MCF 10A (cell line): ENCODE results near the gene MYOF. TPM values are rescaled to one million over a fixed set of nuclear protein-coding genes. Genes with fewer than 3 reads are reported as not detected.
"Not testable (repeated sequence)": the region's sequence is repeated elsewhere in the genome, so short reads cannot be mapped to it uniquely, and the experiment has no call there.

Source experiments
- BruUV-seq: library from RNA; stranded (reverse); fragments of 400-500 nt; replicated peaks from 2 replicates; lab custom pipeline; 2021; lab: Mats Ljungman, UMichigan
- CTCF ChIA-PET: fragments of 300-600 bp; sonication (Branson Sonifier 250); formaldehyde crosslinking; extraction: SDS; loops from one replicate; lab custom pipeline; 2021; ENCODE audit warnings: antibody characterized with exemption, inconsistent platforms; lab: Yijun Ruan, JAX
- POLR2A ChIA-PET: fragments of 300-600, 350-650 bp; sonication (Branson Sonifier 250); formaldehyde crosslinking; extraction: SDS; loops from one replicate; lab custom pipeline; 2020; ENCODE audit warnings: antibody characterized with exemption, inconsistent platforms; lab: Yijun Ruan, JAX
- DNase-seq: peaks from one replicate; pipeline ENCODE4 v3.0.0-alpha.2; 2018; ENCODE audit not compliant: unreplicated experiment
- H3K27ac Mint-ChIP-seq: one replicate; pipeline ENCODE4 v1.8.0; 2022; ENCODE audit warnings: mild to moderate bottlenecking, low read depth, mixed read lengths; ENCODE audit not compliant: unreplicated experiment
- H3K27me3 Mint-ChIP-seq: one replicate; pipeline ENCODE4 v1.8.0; 2022; ENCODE audit warnings: mixed read lengths; ENCODE audit not compliant: insufficient read depth, unreplicated experiment
- H3K36me3 Mint-ChIP-seq: one replicate; pipeline ENCODE4 v1.8.0; 2022; ENCODE audit warnings: mild to moderate bottlenecking, moderate library complexity, mixed read lengths; ENCODE audit not compliant: insufficient read depth, unreplicated experiment
- H3K4me1 Mint-ChIP-seq: one replicate; pipeline ENCODE4 v1.8.0; 2022; ENCODE audit warnings: mixed read lengths; ENCODE audit not compliant: insufficient read depth, unreplicated experiment
- H3K4me3 Mint-ChIP-seq: one replicate; pipeline ENCODE4 v1.8.0; 2022; ENCODE audit warnings: mild to moderate bottlenecking, moderate library complexity, mixed read lengths; ENCODE audit not compliant: unreplicated experiment
- H3K9me3 Mint-ChIP-seq: one replicate; pipeline ENCODE4 v1.8.0; 2022; ENCODE audit warnings: mixed read lengths; ENCODE audit not compliant: unreplicated experiment
- CTCF ChIP-seq: fragments of 200-600 bp; IDR thresholded peaks from one replicate; pipeline ENCODE4 v1.8.0; 2022; ENCODE audit warnings: antibody characterized with exemption, mild to moderate bottlenecking; ENCODE audit not compliant: unreplicated experiment
- intact Hi-C: fragments of 100-400 bp; cut with micrococcal nuclease; formaldehyde crosslinking; loops from 2 replicates; pipeline ENCODE4 v1.14.1; 2022
- total RNA-seq: library from RNA; stranded (reverse); gene quantifications from 2 replicates; pipeline ENCODE4 v1.2.3, GENCODE V29; 2022

Gene MYOF
- total RNA-seq, 1 experiment from 2014 or later: 167 TPM

GRCh38 chr10:93330824-93331223 lies 151.3 kb downstream of the MYOF start:
- intact Hi-C loops: no loop called here
- no TSS peak for BruUV-seq

GRCh38 chr10:93319896-93320295 lies 162.2 kb downstream of the MYOF start:
- TF ChIP-seq CTCF: no peak
- Mint-ChIP-seq H3K36me3 (peaks cover 83% of the 10 kb centered on the region), H3K27me3 (no peaks in the 10 kb centered on the region), H3K27ac (no peak overlapping the region), H3K9me3 (no peaks in the 10 kb centered on the region), H3K4me3 (no peak overlapping the region), H3K4me1 (no peaks in the 10 kb centered on the region)
- ChIA-PET CTCF (no interaction called here), POLR2A (no interaction called here)
- no peak for DNase-seq
- no TSS peak for BruUV-seq
- intact Hi-C loops: no loop called here

More at GRCh38 chr10:93330824-93331223, 151.3 kb downstream of the MYOF start:
- CTCF ChIA-PET: no interaction called here
- H3K27ac Mint-ChIP-seq: no peak overlapping the region
- H3K9me3 Mint-ChIP-seq: no peaks in the 10 kb centered on the region
- H3K4me1 Mint-ChIP-seq: peaks cover 5% of the 10 kb centered on the region
- H3K36me3 Mint-ChIP-seq: peaks cover 53% of the 10 kb centered on the region
- no peak overlapping the region for H3K4me3 Mint-ChIP-seq
- no peak for TF ChIP-seq CTCF
- no peak for DNase-seq
- POLR2A ChIA-PET: no interaction called here
- no peaks in the 10 kb centered on the region for H3K27me3 Mint-ChIP-seq

DNA sequence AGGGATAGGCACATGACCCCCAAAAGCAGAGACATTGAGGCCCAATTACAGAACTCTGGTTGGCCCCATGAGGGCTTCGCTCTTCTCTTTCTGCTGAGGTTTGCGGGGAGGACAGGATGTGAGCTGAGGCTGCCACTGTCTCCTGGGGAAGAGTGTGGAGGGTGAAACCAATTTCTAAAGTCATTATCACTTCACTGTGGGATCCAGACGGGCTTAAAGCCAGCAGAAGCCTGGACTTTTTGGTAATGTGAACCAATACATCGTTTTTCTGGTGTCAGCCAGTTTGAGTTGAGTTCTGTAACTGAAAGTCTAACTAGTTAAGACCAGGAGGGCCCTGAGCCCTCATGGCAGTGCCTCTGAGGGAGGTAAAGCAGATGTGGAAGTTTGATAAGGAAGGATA lies 163.0 kb downstream of the MYOF start:
- ChIA-PET CTCF (no interaction called here), POLR2A (no interaction called here)
- Mint-ChIP-seq H3K9me3 (no peaks in the 10 kb centered on the region), H3K27ac (peak overlapping the region; percentile 71), H3K36me3 (peaks cover 87% of the 10 kb centered on the region), H3K4me3 (no peak overlapping the region), H3K27me3 (no peaks in the 10 kb centered on the region), H3K4me1 (no peaks in the 10 kb centered on the region)
- intact Hi-C loops: no loop called here
- DNase-seq: no peak
- no TSS peak for BruUV-seq
- TF ChIP-seq CTCF: no peak

GRCh38 chr10:93315246-93315645 lies 166.9 kb downstream of the MYOF start:
- BruUV-seq: no TSS peak
- Mint-ChIP-seq H3K27me3 (no peaks in the 10 kb centered on the region), H3K27ac (no peak overlapping the region), H3K36me3 (peaks cover 98% of the 10 kb centered on the region), H3K4me3 (no peak overlapping the region), H3K9me3 (no peaks in the 10 kb centered on the region), H3K4me1 (no peaks in the 10 kb centered on the region)
- DNase-seq: no peak
- intact Hi-C loops: no loop called here
- ChIA-PET POLR2A (no interaction called here), CTCF (interaction anchor here (0.6 to 1.1 kb wide), 3 partner anchors 26 to 840 kb away, joined by 3 to 5 read pairs (median 4); no protein-coding TSS in a partner anchor)
- no peak for TF ChIP-seq CTCF

GRCh38 chr10:93314656-93315055 lies 167.5 kb downstream of the MYOF start:
- H3K9me3 Mint-ChIP-seq, H3K27me3 Mint-ChIP-seq, H3K4me3 Mint-ChIP-seq, intact Hi-C loops, POLR2A ChIA-PET, H3K27ac Mint-ChIP-seq, DNase-seq, H3K4me1 Mint-ChIP-seq, BruUV-seq: not testable (repeated sequence)
- CTCF ChIA-PET: interaction anchor here (0.6 kb wide), 1 partner anchor 25 kb away, joined by 3 read pairs; no protein-coding TSS in a partner anchor
- H3K36me3 Mint-ChIP-seq: peaks cover 100% of the 10 kb centered on the region
